OCI-LY3 (cell line): Measurements from ENCODE around the gene RFX3.

ENCODE experiments used
- CTCF ChIP-seq: fragments of 200-600, 300-600 bp; sonication (generic); IDR thresholded peaks from 2 replicates; pipeline ENCODE4 v1.5.1; 2014; ENCODE audit warnings: antibody characterized with exemption, low read length, low read depth
- EZH2phosphoT487 ChIP-seq: fragments of 200-600 bp; shearing (Covaris generic); IDR thresholded peaks from 2 replicates; pipeline ENCODE4 v1.6.1; 2018; ENCODE audit warnings: antibody characterized with exemption, mixed run types, low read depth

GRCh38 chr9:3189113-3189861 is 336.5 kb downstream of the RFX3 start:
- TF ChIP-seq CTCF (no peak), EZH2phosphoT487 (no peak)
